Measurements from ENCODE around the gene NOC4L.

- TF ChIP-seq CTCF (conservative IDR thresholded peaks at IDR 0.05; ENCODE audit: low read depth in 2 of 2): no peak
- no peak for TF ChIP-seq ZNF462 (CRISPR knock-in tag; IDR thresholded peaks at IDR 0.05)
- no peak for TF ChIP-seq EZH2phosphoT487 (IDR thresholded peaks at IDR 0.05; ENCODE audit: unreplicated experiment)
Observed at GRCh38 chr12:132156573-132157325, 12.5 kb downstream of the NOC4L start.

All from GM23338 (cell line).